GM12864 (cell line): ENCODE measurements around the gene LGR5.

ENCODE experiments used
- DNase-seq: peaks from one replicate; pipeline ENCODE4 v3.0.0-alpha.2; 2011; ENCODE audit warnings: low read depth
- H3K4me3 ChIP-seq: 2 replicates; pipeline ENCODE4 v1.5.1; 2011; ENCODE audit warnings: mild to moderate bottlenecking, low read depth, low read length, control low read depth
- CTCF ChIP-seq: IDR thresholded peaks from 2 replicates; pipeline ENCODE4 v1.5.1; 2011; ENCODE audit warnings: low read depth, mild to moderate bottlenecking, moderate library complexity, low read length, control low read depth, inconsistent platforms; ENCODE audit errors: missing control alignments

Gene LGR5

DNA sequence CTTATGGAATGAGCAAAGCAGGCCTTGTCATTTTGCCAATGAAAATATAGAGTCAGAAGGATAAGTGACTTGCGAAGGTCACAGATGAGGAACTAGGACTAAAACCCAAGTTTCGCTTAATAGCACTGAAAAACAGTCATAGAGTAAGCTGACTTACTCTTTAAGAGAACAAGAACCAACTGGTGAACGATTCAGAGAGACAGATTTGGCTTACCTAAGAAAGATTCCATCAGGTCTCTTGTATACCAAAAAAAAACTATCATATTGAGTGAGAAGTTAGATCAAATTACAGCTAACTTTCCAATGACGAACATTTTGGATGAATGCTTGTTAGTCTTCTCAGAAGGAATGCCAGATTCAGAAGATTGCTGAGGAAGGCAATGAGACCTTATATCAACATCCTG, 149.9 kb downstream of the LGR5 start:
- no peak for DNase-seq
- no peak overlapping the region for H3K4me3 ChIP-seq
- no peak for TF ChIP-seq CTCF

DNA sequence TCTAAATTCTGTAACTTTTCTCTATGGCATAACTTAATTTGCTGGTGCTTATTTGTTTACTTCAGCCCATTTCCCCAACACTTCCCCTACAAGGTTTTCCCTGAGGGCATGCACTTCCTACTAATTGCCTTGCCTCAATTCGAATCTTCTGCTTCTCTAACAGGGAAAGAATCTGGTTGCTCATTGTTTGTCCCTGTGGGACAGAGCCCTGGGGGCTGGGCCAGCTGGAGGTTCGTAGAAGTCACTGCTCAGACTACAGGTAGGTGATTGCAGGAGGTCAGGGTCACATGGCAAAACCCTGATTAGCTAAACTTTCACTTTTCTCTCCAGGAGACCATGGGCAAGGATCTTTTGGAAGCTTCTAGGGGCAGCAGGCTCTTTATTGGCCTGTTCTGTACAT, 152.0 kb downstream of the LGR5 start:
- TF ChIP-seq CTCF = no peak
- no peak for DNase-seq

GRCh38 chr12:71592841-71593240, 153.2 kb downstream of the LGR5 start:
- no peak for TF ChIP-seq CTCF
- no peak overlapping the region for H3K4me3 ChIP-seq
- DNase-seq = no peak

More for the DNA sequence above, 152.0 kb downstream of the LGR5 start:
- no peak overlapping the region for H3K4me3 ChIP-seq

DNA sequence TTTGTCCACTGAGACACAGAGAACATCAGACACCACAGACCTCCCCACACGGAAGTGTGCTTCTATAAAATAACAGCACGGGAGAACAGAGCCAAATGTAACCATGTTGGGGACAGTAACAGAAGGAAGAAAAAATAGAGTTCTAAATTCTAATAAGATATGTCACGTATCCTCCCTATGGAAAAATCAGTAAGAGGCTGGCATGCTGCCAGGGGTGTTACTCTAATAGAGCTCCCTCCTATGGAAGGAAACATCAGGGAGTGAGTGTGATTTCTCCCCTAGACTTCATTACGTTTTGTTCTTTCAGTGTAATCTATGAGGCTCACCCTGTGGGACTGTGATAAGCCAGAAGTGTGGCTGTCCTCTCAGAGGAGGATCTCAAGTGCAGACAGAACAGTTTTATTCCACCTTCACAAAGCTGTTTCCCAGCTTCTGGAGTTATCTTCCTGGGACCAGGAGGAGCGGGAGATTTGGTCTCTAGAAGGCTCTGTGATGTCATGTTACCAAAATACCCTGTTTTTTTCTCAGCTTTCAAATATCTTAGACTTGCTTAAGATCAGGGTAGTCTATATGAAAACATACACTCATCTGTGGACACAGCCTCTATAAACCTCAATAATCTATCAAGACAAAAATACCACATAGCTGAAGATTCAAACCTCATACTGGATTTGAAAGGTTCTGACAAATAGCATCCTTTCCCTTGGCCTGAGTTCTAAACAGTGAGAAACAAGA, 154.8 kb downstream of the LGR5 start:
- TF ChIP-seq CTCF = no peak
- no peak overlapping the region for H3K4me3 ChIP-seq
- no peak for DNase-seq

- TF ChIP-seq CTCF = no peak
- no peak for DNase-seq
Measured at GRCh38 chr12:71599210-71599609, 159.6 kb downstream of the LGR5 start.

DNA sequence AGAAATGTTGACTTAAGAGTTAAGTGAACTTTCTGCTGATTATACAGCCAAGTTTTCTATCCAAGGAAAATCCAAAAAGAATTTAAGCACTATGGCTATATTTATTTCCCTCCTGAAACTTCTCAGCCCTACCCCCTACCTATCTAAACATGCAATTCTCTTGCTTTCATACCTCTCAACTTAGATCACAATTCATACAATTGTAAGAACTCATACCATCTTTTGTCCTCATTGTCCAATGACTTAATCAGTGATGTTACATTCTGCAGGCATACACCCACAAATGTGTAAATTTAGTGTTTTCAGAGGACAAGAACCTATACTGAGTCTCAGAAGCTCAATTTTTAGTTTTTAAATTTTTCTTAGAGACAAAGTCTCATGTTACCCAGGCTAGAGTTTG, 161.9 kb downstream of the LGR5 start:
- no peak for DNase-seq
- TF ChIP-seq CTCF = no peak
- H3K4me3 ChIP-seq = no peak overlapping the region

More at GRCh38 chr12:71599210-71599609, 159.6 kb downstream of the LGR5 start:
- H3K4me3 ChIP-seq = no peak overlapping the region
